ENCODE data around the gene ACSS1. TPM values are rescaled to one million over a fixed set of nuclear protein-coding genes. Genes with fewer than 3 reads are reported as not detected.

Gene ACSS1
- total RNA-seq, 4 donors from 2014 or later, result 33.7 to 42.3 (median 38.4) TPM

DNA sequence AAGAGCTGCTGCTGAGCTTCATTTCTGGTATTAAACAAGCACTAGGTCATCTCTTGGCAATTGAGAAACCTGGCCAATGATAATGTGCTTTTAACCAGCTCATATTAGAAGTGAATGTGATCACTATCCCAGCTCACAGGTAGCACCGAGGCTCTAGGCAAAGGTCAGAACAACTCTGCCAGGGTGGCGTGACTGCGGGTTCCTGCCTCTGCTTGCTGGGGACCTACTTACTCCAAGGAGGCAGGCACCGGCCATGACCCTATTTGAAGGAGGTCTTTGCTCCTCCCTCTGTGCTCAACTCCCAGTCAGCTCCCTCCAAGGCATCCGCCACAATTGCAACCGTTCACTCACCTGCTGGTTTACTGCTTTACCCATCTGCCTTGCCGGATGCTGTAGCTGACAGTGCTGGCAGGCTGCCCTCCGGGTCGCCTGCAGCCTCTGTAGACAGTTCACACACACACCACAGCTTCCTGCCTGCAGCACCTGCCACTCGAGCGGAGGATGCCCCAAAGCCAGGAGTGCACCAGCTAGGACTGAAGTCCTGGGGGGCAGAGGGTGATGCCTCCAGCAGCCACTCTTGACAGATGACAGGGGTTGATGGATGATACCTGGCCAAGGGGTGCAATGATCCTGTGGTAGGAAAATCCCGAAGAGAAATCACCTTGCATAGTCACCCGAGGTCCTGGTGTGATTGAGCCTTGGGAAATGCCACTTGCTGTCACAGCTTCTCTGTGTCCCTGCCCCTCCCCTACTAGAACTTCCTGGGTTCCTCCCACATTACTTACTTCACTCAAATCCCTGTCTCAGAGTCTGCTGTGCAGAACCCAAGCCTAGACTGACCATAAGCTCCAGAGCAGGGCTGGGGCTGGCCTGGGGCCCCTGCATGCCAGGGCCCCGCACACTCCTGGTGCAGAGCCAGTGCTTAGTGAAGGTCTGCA lies 32.8 kb upstream of the ACSS1 start:
- H3K4me3 ChIP-seq (ENCODE audit: low read depth, poor library complexity, severe bottlenecking), result no peak overlapping the region
- DNase-seq (ENCODE audit: low spot score in 2 of 2), result no peak
- 47 to 48% methylated on average over 13 to 14 of the region's 14 CpGs for WGBS, 2 donors
- TF ChIP-seq, protein P1, sequence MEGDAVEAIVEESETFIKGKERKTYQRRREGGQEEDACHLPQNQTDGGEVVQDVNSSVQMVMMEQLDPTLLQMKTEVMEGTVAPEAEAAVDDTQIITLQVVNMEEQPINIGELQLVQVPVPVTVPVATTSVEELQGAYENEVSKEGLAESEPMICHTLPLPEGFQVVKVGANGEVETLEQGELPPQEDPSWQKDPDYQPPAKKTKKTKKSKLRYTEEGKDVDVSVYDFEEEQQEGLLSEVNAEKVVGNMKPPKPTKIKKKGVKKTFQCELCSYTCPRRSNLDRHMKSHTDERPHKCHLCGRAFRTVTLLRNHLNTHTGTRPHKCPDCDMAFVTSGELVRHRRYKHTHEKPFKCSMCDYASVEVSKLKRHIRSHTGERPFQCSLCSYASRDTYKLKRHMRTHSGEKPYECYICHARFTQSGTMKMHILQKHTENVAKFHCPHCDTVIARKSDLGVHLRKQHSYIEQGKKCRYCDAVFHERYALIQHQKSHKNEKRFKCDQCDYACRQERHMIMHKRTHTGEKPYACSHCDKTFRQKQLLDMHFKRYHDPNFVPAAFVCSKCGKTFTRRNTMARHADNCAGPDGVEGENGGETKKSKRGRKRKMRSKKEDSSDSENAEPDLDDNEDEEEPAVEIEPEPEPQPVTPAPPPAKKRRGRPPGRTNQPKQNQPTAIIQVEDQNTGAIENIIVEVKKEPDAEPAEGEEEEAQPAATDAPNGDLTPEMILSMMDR (IDR thresholded peaks at IDR 0.05), result no peak
- TF ChIP-seq POLR2A (IDR thresholded peaks at IDR 0.05), result no peak
- intact Hi-C loops (cut with DNase I; ENCODE audit: low total_unique reads), result loop anchor here (5.0 kb wide), 1 partner anchor 1858 kb away; no protein-coding TSS in a partner anchor

DNA sequence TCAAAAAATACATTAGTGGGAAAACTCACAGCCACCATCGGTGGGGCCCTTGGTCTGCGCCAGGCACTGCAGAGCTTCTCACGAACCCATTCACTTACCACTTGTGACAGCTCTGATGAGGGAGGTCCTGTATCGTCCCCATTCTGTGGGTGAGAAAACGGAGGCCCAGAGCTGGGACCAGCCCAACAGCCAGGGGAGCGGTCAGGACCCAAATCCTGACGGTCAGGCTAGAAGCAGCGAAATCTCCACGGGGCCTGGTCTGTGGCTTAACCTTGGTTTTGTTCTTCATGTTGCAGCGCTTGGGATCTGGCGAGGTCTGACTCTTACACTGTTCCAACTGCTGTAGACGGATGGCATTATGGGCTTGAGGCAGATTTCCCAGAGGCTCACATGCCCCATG lies 31.7 kb upstream of the ACSS1 start:
- 85 to 91% methylated on average over 12 of the region's 12 CpGs for WGBS, 2 donors
- intact Hi-C loops (cut with DNase I; ENCODE audit: low total_unique reads), result loop anchor here (5.0 to 10.0 kb wide), 2 partner anchors 105 to 1857 kb away; partner anchors contain the start of gene ENTPD6
- no peak for DNase-seq (ENCODE audit: low spot score in 2 of 2)
- no peak overlapping the region for H3K4me3 ChIP-seq (ENCODE audit: low read depth, poor library complexity, severe bottlenecking)
- TF ChIP-seq POLR2A (IDR thresholded peaks at IDR 0.05), result no peak
- TF ChIP-seq, protein P1 (IDR thresholded peaks at IDR 0.05), result no peak

DNA sequence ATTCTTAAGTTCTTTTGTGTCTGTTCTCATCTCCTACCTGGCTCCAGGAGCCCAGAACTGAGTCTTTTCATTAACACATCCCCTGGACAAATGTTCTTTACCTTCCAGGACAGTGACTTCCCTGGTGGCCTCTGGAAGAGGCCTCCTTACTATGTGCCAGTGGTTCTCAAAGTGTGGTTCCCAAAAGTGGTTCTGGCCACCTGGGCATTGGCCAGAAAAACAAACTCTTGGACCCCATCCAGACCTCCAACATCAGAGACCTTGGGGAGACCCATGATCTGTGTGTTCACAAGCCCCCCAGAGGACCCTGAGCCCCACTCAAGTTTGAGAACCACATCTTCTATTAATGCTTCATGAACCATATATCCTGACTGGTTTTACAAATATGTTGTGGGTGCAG lies 31.2 kb upstream of the ACSS1 start:
- intact Hi-C loops (cut with DNase I; ENCODE audit: low total_unique reads), result loop anchor here (10.0 kb wide), 1 partner anchor 106 kb away; the partner anchor contains the start of gene ENTPD6

DNA sequence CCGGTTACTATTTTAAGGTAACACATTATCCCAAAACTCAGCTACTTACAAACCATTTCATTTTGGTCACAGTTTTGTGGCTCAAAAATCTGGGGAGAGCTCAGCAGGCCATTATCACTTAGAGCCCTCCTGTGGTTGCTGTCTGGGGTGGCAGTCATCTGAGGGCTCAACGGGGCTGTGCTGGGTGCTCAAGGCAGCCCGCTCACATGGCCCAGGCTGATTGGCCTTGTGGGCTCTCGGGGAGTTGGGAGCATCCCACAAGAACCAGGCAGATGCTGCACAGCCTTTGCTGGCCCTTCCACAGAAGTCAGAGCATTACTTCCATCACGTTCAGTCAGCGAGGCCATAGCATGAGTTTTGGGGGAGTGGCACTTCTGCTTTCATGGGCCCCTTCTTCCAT lies 30.3 kb upstream of the ACSS1 start:
- WGBS, 2 donors, result 69 to 70% methylated on average over 5 to 6 of the region's 6 CpGs
- no peak for TF ChIP-seq POLR2A (IDR thresholded peaks at IDR 0.05)
- TF ChIP-seq, protein P1 (IDR thresholded peaks at IDR 0.05), result no peak
- no peak for DNase-seq (ENCODE audit: low spot score in 2 of 2)
- intact Hi-C loops (cut with DNase I; ENCODE audit: low total_unique reads), result loop anchor here (10.0 kb wide), 1 partner anchor 107 kb away; the partner anchor contains the start of gene ENTPD6
- H3K4me3 ChIP-seq (ENCODE audit: low read depth, poor library complexity, severe bottlenecking), result no peak overlapping the region

More for the DNA sequence above, 31.2 kb upstream of the ACSS1 start:
- TF ChIP-seq POLR2A (IDR thresholded peaks at IDR 0.05), result no peak
- TF ChIP-seq, protein P1 (IDR thresholded peaks at IDR 0.05), result no peak
- DNase-seq (ENCODE audit: low spot score in 2 of 2), result no peak
- H3K4me3 ChIP-seq (ENCODE audit: low read depth, poor library complexity, severe bottlenecking), result no peak overlapping the region

DNA sequence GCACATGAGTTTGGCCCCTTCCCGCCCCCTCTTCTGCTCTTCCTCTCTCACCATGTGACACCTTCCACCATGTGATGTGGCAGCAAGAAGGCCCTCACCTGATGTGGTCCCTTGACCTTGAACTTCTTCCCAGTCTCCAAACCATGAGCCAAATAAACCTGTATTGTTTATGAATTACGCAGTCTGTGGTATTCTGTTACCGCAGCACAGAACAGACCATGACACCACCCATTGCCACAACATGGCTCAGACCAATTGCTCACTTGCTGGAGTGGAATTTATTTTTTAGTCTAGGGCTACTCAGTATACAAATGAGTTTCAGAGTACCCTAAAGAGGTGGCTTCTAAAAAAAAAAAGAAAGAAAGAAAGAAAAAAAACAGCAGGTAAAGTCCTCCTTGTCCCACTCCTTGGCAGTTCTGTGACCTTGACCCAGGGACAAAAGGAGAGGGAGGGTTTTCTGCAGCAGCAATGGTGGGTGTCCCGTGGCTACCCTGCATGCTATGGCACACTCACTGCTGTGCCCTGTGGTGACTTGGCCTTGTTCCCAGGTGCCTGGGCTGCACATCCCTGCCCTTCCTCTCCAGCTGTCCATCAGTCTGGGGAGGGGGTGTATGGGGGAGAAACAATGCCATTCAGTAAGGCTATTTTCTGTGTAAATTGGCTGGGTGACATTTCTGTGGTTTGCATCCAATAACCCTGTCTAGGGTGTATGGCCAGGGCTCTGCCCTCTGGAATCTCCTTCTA lies 29.4 kb upstream of the ACSS1 start:
- no peak overlapping the region for H3K4me3 ChIP-seq (ENCODE audit: low read depth, poor library complexity, severe bottlenecking)
- intact Hi-C loops (cut with DNase I; ENCODE audit: low total_unique reads), result loop anchor here (10.0 kb wide), 1 partner anchor 107 kb away; the partner anchor contains the start of gene ENTPD6
- no peak for DNase-seq (ENCODE audit: low spot score in 2 of 2)
- no peak for TF ChIP-seq POLR2A (IDR thresholded peaks at IDR 0.05)
- TF ChIP-seq, protein P1 (IDR thresholded peaks at IDR 0.05), result no peak
- WGBS, 2 donors, result 86 to 92% methylated on average over 4 of the region's 4 CpGs
